SK-N-SH treated with all-trans-retinoic acid at 6 μM for 48 hours (cell line): Measurements from ENCODE around the gene RDH14.

ENCODE experiments used
- ATAC-seq: fragments of 200-7000 bp; cut with Tn5 transposase; 3 replicates; pipeline ENCODE4 v1.9.1; 2020; ENCODE audit warnings: mild to moderate bottlenecking, moderate library complexity
- ARNTL ChIP-seq: fragments of 450-650 bp; formaldehyde crosslinking; IDR thresholded peaks from 2 replicates; pipeline ENCODE4 v1.5.0; 2020; ENCODE audit warnings: low read depth, mild to moderate bottlenecking, moderate library complexity, borderline replicate concordance
- BACH2 ChIP-seq: fragments of 250-450 bp; sonication (Bioruptor Pico); IDR thresholded peaks from 2 replicates; pipeline ENCODE4 v1.9.0; 2021; ENCODE audit warnings: mild to moderate bottlenecking, borderline replicate concordance
- CSDC2 ChIP-seq: fragments of 250-450 bp; sonication (Bioruptor Pico); IDR thresholded peaks from 2 replicates; pipeline ENCODE4 v1.5.0; 2020; ENCODE audit warnings: mild to moderate bottlenecking, moderate library complexity
- ESRRG ChIP-seq: fragments of 250-450 bp; sonication (Bioruptor Pico); IDR thresholded peaks from 2 replicates; pipeline ENCODE4 v1.6.1; 2021; ENCODE audit warnings: mild to moderate bottlenecking
- GLIS3 ChIP-seq: fragments of 250-450 bp; sonication (Bioruptor Pico); IDR thresholded peaks from 2 replicates; pipeline ENCODE4 v1.5.0; 2020; ENCODE audit warnings: mild to moderate bottlenecking, moderate library complexity
- ISL1 ChIP-seq: fragments of 250-450 bp; sonication (Bioruptor Pico); IDR thresholded peaks from 2 replicates; pipeline ENCODE4 v2.1.2; 2022; ENCODE audit warnings: mild to moderate bottlenecking, moderate library complexity
- SNAI2 ChIP-seq: fragments of 250-450 bp; sonication (Bioruptor Pico); IDR thresholded peaks from 2 replicates; pipeline ENCODE4 v1.5.0; 2020; ENCODE audit warnings: mild to moderate bottlenecking, moderate library complexity
- TCF4 ChIP-seq: fragments of 250-450 bp; sonication (Bioruptor Pico); IDR thresholded peaks from 2 replicates; pipeline ENCODE4 v1.8.0; 2021; ENCODE audit warnings: mild to moderate bottlenecking, moderate library complexity, borderline replicate concordance
- TOX ChIP-seq: fragments of 250-450 bp; sonication (Bioruptor Pico); IDR thresholded peaks from 2 replicates; pipeline ENCODE4 v1.8.0; 2021; ENCODE audit warnings: mild to moderate bottlenecking, moderate library complexity, borderline replicate concordance
- ZC3H10 ChIP-seq: fragments of 250-450 bp; sonication (Bioruptor Pico); IDR thresholded peaks from 2 replicates; pipeline ENCODE4 v1.5.1; 2021; ENCODE audit warnings: mild to moderate bottlenecking, moderate library complexity
- ZFP3 ChIP-seq: fragments of 250-450 bp; sonication (Bioruptor Pico); IDR thresholded peaks from 2 replicates; pipeline ENCODE4 v1.5.0; 2020; ENCODE audit warnings: mild to moderate bottlenecking, moderate library complexity
- ZNF70 ChIP-seq: fragments of 450-650 bp; formaldehyde crosslinking; IDR thresholded peaks from 2 replicates; pipeline ENCODE4 v1.5.0; 2020; ENCODE audit warnings: mild to moderate bottlenecking, moderate library complexity
- ZNF8 ChIP-seq: fragments of 450-650 bp; formaldehyde crosslinking; IDR thresholded peaks from 2 replicates; pipeline ENCODE4 v1.5.0; 2020; ENCODE audit warnings: mild to moderate bottlenecking, moderate library complexity
- TF ChIP-seq, protein P1 (sequence below): fragments of 250-450 bp; sonication (Bioruptor Pico); IDR thresholded peaks from 2 replicates; pipeline ENCODE4 v1.5.1; 2021; ENCODE audit warnings: mild to moderate bottlenecking, moderate library complexity
- TF ChIP-seq, protein P2 (sequence below): fragments of 250-450 bp; sonication (Bioruptor Pico); IDR thresholded peaks from 2 replicates; pipeline ENCODE4 v1.8.0; 2021; ENCODE audit warnings: low read depth, mild to moderate bottlenecking, moderate library complexity, borderline replicate concordance
- TF ChIP-seq, protein P3 (sequence below): fragments of 250-450 bp; sonication (Bioruptor Pico); IDR thresholded peaks from 2 replicates; pipeline ENCODE4 v1.5.0; 2020; ENCODE audit warnings: mild to moderate bottlenecking, moderate library complexity
- TF ChIP-seq, protein P4 (sequence below): fragments of 250-450 bp; sonication (Bioruptor Pico); IDR thresholded peaks from 2 replicates; pipeline ENCODE4 v1.8.0; 2020; ENCODE audit warnings: mild to moderate bottlenecking, moderate library complexity, borderline replicate concordance
- TF ChIP-seq, protein P5 (sequence below): fragments of 250-450 bp; sonication (Bioruptor Pico); IDR thresholded peaks from 2 replicates; pipeline ENCODE4 v1.5.1; 2020; ENCODE audit warnings: low read depth, mild to moderate bottlenecking, moderate library complexity

The RDH14 gene

DNA sequence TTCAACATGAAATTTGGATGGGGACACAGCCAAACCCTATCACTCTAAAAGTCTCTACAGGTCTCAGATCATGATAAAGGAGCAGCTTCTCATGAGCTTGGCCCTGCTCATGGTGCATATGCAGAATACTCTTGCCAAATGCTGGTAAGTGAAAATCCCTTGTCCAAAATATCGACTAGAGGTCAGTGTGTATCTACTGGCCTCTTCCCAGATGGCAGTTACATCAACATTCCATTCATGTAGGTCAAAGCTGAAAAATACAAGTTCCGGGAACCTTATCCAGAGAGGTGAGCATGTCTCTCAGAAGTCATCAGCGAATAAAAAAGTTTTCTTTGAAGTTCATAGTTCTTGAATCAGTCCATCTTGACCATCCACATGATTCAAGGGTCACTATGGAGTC, 36.5 kb upstream of the RDH14 start:
- TF ChIP-seq, protein P1, sequence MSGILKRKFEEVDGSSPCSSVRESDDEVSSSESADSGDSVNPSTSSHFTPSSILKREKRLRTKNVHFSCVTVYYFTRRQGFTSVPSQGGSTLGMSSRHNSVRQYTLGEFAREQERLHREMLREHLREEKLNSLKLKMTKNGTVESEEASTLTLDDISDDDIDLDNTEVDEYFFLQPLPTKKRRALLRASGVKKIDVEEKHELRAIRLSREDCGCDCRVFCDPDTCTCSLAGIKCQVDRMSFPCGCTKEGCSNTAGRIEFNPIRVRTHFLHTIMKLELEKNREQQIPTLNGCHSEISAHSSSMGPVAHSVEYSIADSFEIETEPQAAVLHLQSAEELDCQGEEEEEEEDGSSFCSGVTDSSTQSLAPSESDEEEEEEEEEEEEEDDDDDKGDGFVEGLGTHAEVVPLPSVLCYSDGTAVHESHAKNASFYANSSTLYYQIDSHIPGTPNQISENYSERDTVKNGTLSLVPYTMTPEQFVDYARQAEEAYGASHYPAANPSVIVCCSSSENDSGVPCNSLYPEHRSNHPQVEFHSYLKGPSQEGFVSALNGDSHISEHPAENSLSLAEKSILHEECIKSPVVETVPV (CRISPR knock-in tag), result no peak
- TF ChIP-seq BACH2 (CRISPR knock-in tag) (no peak), ESRRG (no peak), ZNF8 (CRISPR knock-in tag) (no peak), GLIS3 (CRISPR knock-in tag) (no peak)
- TF ChIP-seq, protein P2, sequence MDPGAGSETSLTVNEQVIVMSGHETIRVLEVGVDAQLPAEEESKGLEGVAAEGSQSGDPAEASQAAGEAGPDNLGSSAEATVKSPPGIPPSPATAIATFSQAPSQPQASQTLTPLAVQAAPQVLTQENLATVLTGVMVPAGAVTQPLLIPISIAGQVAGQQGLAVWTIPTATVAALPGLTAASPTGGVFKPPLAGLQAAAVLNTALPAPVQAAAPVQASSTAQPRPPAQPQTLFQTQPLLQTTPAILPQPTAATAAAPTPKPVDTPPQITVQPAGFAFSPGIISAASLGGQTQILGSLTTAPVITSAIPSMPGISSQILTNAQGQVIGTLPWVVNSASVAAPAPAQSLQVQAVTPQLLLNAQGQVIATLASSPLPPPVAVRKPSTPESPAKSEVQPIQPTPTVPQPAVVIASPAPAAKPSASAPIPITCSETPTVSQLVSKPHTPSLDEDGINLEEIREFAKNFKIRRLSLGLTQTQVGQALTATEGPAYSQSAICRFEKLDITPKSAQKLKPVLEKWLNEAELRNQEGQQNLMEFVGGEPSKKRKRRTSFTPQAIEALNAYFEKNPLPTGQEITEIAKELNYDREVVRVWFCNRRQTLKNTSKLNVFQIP (CRISPR knock-in tag), result no peak
- no peak for ATAC-seq

DNA sequence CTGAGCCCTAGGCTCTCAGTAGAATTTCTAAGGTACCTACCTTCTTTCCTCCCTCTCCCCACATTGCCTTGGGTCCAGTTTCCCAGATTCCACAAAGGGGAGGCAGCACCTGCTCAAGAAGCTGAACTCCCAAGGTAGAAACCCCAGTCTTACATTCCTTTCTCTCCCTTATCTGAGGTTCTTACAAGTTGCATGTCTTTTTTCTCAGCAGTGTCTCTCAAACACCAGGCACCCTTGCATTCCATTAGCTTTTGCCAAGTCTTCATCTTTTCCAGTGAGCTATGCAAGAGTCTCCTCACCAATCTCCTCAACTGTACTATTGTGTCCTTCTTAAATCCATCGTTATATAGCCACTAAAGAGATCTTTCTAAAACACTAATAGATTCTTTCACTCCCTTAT, 33.0 kb upstream of the RDH14 start:
- ATAC-seq, result no peak
- no peak for TF ChIP-seq ESRRG
- no peak for TF ChIP-seq ZNF70 (CRISPR knock-in tag)
- TF ChIP-seq, protein P3, sequence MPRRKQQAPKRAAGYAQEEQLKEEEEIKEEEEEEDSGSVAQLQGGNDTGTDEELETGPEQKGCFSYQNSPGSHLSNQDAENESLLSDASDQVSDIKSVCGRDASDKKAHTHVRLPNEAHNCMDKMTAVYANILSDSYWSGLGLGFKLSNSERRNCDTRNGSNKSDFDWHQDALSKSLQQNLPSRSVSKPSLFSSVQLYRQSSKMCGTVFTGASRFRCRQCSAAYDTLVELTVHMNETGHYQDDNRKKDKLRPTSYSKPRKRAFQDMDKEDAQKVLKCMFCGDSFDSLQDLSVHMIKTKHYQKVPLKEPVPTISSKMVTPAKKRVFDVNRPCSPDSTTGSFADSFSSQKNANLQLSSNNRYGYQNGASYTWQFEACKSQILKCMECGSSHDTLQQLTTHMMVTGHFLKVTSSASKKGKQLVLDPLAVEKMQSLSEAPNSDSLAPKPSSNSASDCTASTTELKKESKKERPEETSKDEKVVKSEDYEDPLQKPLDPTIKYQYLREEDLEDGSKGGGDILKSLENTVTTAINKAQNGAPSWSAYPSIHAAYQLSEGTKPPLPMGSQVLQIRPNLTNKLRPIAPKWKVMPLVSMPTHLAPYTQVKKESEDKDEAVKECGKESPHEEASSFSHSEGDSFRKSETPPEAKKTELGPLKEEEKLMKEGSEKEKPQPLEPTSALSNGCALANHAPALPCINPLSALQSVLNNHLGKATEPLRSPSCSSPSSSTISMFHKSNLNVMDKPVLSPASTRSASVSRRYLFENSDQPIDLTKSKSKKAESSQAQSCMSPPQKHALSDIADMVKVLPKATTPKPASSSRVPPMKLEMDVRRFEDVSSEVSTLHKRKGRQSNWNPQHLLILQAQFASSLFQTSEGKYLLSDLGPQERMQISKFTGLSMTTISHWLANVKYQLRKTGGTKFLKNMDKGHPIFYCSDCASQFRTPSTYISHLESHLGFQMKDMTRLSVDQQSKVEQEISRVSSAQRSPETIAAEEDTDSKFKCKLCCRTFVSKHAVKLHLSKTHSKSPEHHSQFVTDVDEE (CRISPR knock-in tag), result no peak
- TF ChIP-seq SNAI2 (CRISPR knock-in tag), result no peak
- no peak for TF ChIP-seq ISL1 (CRISPR knock-in tag)
- TF ChIP-seq, protein P2 (CRISPR knock-in tag), result no peak
- no peak for TF ChIP-seq BACH2 (CRISPR knock-in tag)
- TF ChIP-seq, protein P4, sequence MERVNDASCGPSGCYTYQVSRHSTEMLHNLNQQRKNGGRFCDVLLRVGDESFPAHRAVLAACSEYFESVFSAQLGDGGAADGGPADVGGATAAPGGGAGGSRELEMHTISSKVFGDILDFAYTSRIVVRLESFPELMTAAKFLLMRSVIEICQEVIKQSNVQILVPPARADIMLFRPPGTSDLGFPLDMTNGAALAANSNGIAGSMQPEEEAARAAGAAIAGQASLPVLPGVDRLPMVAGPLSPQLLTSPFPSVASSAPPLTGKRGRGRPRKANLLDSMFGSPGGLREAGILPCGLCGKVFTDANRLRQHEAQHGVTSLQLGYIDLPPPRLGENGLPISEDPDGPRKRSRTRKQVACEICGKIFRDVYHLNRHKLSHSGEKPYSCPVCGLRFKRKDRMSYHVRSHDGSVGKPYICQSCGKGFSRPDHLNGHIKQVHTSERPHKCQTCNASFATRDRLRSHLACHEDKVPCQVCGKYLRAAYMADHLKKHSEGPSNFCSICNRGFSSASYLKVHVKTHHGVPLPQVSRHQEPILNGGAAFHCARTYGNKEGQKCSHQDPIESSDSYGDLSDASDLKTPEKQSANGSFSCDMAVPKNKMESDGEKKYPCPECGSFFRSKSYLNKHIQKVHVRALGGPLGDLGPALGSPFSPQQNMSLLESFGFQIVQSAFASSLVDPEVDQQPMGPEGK (CRISPR knock-in tag), result no peak

DNA sequence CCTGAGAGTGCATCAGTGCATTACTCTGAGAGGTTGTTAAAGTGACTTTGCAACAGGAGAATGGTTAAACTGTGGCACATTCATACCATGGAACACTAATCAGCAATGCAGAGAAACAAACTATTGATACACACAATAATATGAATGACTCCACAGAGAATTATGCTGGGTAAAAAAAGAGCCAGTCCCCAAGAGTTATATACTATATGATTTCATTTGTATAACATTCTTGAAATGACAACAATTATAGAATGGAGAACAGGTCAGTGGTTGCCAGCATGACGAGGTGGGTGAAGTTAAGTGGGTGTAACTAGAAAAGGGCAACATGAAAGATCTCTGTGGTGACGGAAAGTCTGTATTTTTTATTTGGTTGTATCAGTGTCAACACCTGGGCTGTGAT, 31.9 kb upstream of the RDH14 start:
- ATAC-seq, result no peak

More for the DNA sequence above, 31.9 kb upstream of the RDH14 start:
- TF ChIP-seq TOX (CRISPR knock-in tag), result no peak
- TF ChIP-seq ZNF70 (CRISPR knock-in tag), result no peak
- TF ChIP-seq, protein P4 (CRISPR knock-in tag), result no peak
- TF ChIP-seq CSDC2 (CRISPR knock-in tag), result no peak
- TF ChIP-seq, protein P5, sequence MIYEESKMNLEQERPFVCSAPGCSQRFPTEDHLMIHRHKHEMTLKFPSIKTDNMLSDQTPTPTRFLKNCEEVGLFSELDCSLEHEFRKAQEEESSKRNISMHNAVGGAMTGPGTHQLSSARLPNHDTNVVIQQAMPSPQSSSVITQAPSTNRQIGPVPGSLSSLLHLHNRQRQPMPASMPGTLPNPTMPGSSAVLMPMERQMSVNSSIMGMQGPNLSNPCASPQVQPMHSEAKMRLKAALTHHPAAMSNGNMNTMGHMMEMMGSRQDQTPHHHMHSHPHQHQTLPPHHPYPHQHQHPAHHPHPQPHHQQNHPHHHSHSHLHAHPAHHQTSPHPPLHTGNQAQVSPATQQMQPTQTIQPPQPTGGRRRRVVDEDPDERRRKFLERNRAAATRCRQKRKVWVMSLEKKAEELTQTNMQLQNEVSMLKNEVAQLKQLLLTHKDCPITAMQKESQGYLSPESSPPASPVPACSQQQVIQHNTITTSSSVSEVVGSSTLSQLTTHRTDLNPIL (CRISPR knock-in tag), result no peak
- TF ChIP-seq TCF4, result no peak
- TF ChIP-seq BACH2 (CRISPR knock-in tag), result no peak
- TF ChIP-seq ZNF8 (CRISPR knock-in tag), result no peak
- TF ChIP-seq GLIS3 (CRISPR knock-in tag), result no peak
- TF ChIP-seq ARNTL (CRISPR knock-in tag), result no peak
- no peak for TF ChIP-seq SNAI2 (CRISPR knock-in tag)
- no peak for TF ChIP-seq ZFP3 (CRISPR knock-in tag)
- TF ChIP-seq, protein P3 (CRISPR knock-in tag), result no peak
- no peak for TF ChIP-seq ESRRG
- no peak for TF ChIP-seq ZC3H10 (CRISPR knock-in tag)
